Calu3 (cell line): ENCODE data around the gene CCPG1. TPM values are rescaled to one million over a fixed set of nuclear protein-coding genes. Genes with fewer than 3 reads are reported as not detected.

Experiments
- BruUV-seq: library from RNA; stranded (reverse); fragments of 400-500 nt; replicated peaks from 2 replicates; lab custom pipeline; 2021; lab: Mats Ljungman, UMichigan
- CTCF ChIA-PET: fragments of 300-600 bp; sonication (Branson Sonifier 250); formaldehyde crosslinking; loops from one replicate; lab custom pipeline; 2022; ENCODE audit warnings: antibody characterized with exemption; lab: Charles Lee
- DNase-seq: peaks from one replicate; pipeline ENCODE4 v3.0.0; 2022
- H3K27ac Mint-ChIP-seq: one replicate; pipeline ENCODE4 v1.8.0; 2022; ENCODE audit warnings: mixed read lengths; ENCODE audit not compliant: unreplicated experiment
- H3K27me3 Mint-ChIP-seq: one replicate; pipeline ENCODE4 v1.8.0; 2022; ENCODE audit warnings: mixed read lengths; ENCODE audit not compliant: unreplicated experiment
- H3K36me3 Mint-ChIP-seq: one replicate; pipeline ENCODE4 v1.8.0; 2022; ENCODE audit warnings: mild to moderate bottlenecking, moderate library complexity, mixed read lengths; ENCODE audit not compliant: insufficient read depth, unreplicated experiment
- H3K4me1 Mint-ChIP-seq: one replicate; pipeline ENCODE4 v1.8.0; 2022; ENCODE audit warnings: mild to moderate bottlenecking, low read depth, mixed read lengths; ENCODE audit not compliant: unreplicated experiment
- H3K4me3 Mint-ChIP-seq: one replicate; pipeline ENCODE4 v1.8.0; 2022; ENCODE audit warnings: mild to moderate bottlenecking, low read depth, moderate library complexity, mixed read lengths; ENCODE audit not compliant: unreplicated experiment
- H3K9me3 Mint-ChIP-seq: one replicate; pipeline ENCODE4 v1.8.0; 2022; ENCODE audit warnings: low read depth, mixed read lengths; ENCODE audit not compliant: unreplicated experiment
- intact Hi-C: fragments of 100-400 bp; cut with micrococcal nuclease; formaldehyde crosslinking; loops from one replicate; pipeline ENCODE4 v1.10.0; 2022; ENCODE audit not compliant: unreplicated experiment
- total RNA-seq: library from RNA; stranded (reverse); gene quantifications from 2 replicates; pipeline ENCODE4 v1.2.3, GENCODE V29; 2022
- TF ChIP-seq, protein P1 (sequence below): fragments of 200-600 bp; IDR thresholded peaks from one replicate; pipeline ENCODE4 v1.8.0; 2022; ENCODE audit warnings: antibody characterized with exemption; ENCODE audit not compliant: unreplicated experiment

The CCPG1 gene
- total RNA-seq, 1 experiment from 2014 or later: 54.5 TPM

DNA sequence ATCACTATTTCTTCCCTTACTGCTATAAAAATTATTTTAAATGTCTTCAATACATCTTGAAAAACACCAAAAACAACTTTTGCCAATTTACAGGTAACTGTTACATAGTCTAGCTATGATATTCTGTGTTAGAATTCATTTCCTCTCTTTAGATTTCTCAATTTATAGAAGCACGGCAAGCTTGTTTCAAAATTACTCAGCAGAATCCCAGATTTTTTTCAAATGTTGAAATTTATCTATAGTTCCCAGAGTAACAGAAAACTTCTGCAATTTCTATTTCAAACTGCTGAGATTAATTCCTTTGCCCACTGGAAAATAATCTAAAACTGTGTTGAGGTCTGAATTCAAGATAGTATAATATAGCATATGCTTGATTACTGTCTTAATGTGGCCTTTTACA, 41.2 kb downstream of the CCPG1 start:
- BruUV-seq: no TSS peak
- Mint-ChIP-seq H3K4me3 (no peak overlapping the region), H3K9me3 (no peaks in the 10 kb centered on the region), H3K27ac (no peak overlapping the region), H3K4me1 (no peaks in the 10 kb centered on the region), H3K36me3 (peaks cover 5% of the 10 kb centered on the region), H3K27me3 (no peaks in the 10 kb centered on the region)
- intact Hi-C loops: no loop called here
- no peak for DNase-seq
- CTCF ChIA-PET: interaction anchor here (0.6 kb wide), 1 partner anchor 34 kb away, joined by 3 read pairs; no protein-coding TSS in a partner anchor
- TF ChIP-seq, protein P1, sequence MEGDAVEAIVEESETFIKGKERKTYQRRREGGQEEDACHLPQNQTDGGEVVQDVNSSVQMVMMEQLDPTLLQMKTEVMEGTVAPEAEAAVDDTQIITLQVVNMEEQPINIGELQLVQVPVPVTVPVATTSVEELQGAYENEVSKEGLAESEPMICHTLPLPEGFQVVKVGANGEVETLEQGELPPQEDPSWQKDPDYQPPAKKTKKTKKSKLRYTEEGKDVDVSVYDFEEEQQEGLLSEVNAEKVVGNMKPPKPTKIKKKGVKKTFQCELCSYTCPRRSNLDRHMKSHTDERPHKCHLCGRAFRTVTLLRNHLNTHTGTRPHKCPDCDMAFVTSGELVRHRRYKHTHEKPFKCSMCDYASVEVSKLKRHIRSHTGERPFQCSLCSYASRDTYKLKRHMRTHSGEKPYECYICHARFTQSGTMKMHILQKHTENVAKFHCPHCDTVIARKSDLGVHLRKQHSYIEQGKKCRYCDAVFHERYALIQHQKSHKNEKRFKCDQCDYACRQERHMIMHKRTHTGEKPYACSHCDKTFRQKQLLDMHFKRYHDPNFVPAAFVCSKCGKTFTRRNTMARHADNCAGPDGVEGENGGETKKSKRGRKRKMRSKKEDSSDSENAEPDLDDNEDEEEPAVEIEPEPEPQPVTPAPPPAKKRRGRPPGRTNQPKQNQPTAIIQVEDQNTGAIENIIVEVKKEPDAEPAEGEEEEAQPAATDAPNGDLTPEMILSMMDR: no peak

DNA sequence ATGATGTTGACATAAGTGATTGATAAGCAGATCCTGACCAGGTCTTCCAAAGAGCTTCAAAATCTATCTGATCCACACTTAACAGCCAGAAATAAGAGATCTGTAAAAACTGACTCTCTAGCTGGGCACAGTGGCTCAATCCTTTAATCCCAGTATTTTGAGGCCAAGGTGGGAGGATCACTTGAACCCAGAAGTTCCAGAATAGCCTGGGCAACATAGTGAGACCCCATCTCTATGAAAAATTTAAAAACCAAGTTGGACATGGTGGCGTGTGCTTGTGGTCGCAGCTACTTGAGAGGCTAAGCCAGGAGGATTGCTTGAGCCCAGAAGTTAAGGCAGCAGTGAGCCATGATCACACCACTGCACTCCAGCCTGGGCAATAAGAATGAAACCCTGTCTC, 45.5 kb downstream of the CCPG1 start:
- peaks cover 2% of the 10 kb centered on the region for H3K36me3 Mint-ChIP-seq

DNA sequence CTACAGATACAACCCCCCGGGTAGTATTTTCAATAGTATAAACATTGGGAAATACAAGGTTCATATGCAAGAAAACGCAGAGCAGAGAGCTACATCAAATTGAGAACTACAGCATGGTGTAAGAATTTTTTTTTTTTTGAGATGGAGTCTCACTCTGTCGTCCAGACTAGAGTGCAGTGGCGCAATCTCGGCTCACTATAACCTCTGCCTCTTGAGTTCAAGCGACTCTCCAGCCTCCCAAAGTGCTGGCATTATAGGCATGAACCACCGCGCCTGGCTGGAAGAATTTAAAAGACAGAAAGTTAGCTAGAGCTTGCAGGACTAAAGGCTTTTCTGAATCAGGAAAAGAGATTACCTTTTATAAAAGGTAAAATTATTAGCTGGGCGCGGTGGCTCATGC, 47.1 kb downstream of the CCPG1 start:
- no peak overlapping the region for H3K4me3 Mint-ChIP-seq
- H3K36me3 Mint-ChIP-seq: peaks cover 5% of the 10 kb centered on the region
- no peak overlapping the region for H3K27ac Mint-ChIP-seq
- H3K4me1 Mint-ChIP-seq: no peaks in the 10 kb centered on the region
- intact Hi-C loops: no loop called here
- TF ChIP-seq, protein P1: no peak
- no peak for DNase-seq
- no TSS peak for BruUV-seq
- H3K27me3 Mint-ChIP-seq: no peaks in the 10 kb centered on the region
- CTCF ChIA-PET: interaction anchor here (0.7 kb wide), 1 partner anchor 64 kb away, joined by 4 read pairs; no protein-coding TSS in a partner anchor
- no peaks in the 10 kb centered on the region for H3K9me3 Mint-ChIP-seq

More for the DNA sequence above, 45.5 kb downstream of the CCPG1 start:
- no peak overlapping the region for H3K4me3 Mint-ChIP-seq
- no TSS peak for BruUV-seq
- TF ChIP-seq, protein P1: no peak
- H3K9me3 Mint-ChIP-seq: no peaks in the 10 kb centered on the region
- no peaks in the 10 kb centered on the region for H3K4me1 Mint-ChIP-seq
- DNase-seq: no peak
- intact Hi-C loops: no loop called here
- no peaks in the 10 kb centered on the region for H3K27me3 Mint-ChIP-seq
- H3K27ac Mint-ChIP-seq: no peak overlapping the region
- CTCF ChIA-PET: no interaction called here

DNA sequence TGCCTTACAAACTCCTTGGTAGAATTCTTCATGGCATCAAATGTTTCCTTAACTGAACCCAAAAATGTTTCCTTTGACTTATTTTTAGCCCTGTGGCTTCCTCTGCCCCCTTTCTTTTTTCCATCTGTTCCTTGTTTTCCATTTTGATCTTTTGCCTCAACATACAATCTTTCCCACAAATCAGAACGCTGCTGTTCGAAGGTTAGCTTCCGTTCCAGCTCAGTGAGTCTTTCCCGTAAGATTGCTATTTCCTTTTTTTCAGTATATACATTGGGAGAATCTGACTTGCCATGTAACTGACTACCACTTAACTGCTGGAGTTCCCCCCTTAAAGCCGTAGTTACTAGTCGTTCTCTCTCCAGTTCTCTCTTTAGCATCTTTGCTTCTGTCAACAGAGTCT, 47.9 kb downstream of the CCPG1 start:
- Mint-ChIP-seq H3K36me3 (peaks cover 5% of the 10 kb centered on the region), H3K27ac (no peak overlapping the region), H3K4me1 (no peaks in the 10 kb centered on the region), H3K9me3 (no peaks in the 10 kb centered on the region), H3K4me3 (no peak overlapping the region), H3K27me3 (no peaks in the 10 kb centered on the region)
- intact Hi-C loops: no loop called here
- TSS peak; percentile 85 for BruUV-seq
- CTCF ChIA-PET: no interaction called here
- DNase-seq: no peak
- TF ChIP-seq, protein P1: no peak
